ENCODE results near the gene SLC24A4.

- TF ChIP-seq, protein P1, sequence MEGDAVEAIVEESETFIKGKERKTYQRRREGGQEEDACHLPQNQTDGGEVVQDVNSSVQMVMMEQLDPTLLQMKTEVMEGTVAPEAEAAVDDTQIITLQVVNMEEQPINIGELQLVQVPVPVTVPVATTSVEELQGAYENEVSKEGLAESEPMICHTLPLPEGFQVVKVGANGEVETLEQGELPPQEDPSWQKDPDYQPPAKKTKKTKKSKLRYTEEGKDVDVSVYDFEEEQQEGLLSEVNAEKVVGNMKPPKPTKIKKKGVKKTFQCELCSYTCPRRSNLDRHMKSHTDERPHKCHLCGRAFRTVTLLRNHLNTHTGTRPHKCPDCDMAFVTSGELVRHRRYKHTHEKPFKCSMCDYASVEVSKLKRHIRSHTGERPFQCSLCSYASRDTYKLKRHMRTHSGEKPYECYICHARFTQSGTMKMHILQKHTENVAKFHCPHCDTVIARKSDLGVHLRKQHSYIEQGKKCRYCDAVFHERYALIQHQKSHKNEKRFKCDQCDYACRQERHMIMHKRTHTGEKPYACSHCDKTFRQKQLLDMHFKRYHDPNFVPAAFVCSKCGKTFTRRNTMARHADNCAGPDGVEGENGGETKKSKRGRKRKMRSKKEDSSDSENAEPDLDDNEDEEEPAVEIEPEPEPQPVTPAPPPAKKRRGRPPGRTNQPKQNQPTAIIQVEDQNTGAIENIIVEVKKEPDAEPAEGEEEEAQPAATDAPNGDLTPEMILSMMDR (IDR thresholded peaks at IDR 0.05 in 2 of 3, conservative IDR thresholded peaks at IDR 0.05 in 1 of 3; ENCODE audit: borderline replicate concordance in 1 of 3, insufficient read depth in 1 of 3, low read depth in 2 of 3, low read length in 2 of 3) = no peak
- TF ChIP-seq SP1 (IDR thresholded peaks at IDR 0.05; ENCODE audit: low read depth) (no peak), EZH2phosphoT487 (IDR thresholded peaks at IDR 0.05; ENCODE audit: borderline replicate concordance) (no peak), POLR2A (IDR thresholded peaks at IDR 0.05; ENCODE audit: borderline replicate concordance, extremely low read depth, insufficient read depth, insufficient read length) (no peak), EZH2 (IDR thresholded peaks at IDR 0.05) (no peak), POLR2AphosphoS5 (IDR thresholded peaks at IDR 0.05; ENCODE audit: low read depth, low read length) (no peak), ZFX (IDR thresholded peaks at IDR 0.05) (no peak), YY1 (IDR thresholded peaks at IDR 0.05; ENCODE audit: extremely low read depth, insufficient replicate concordance, low read depth, low read length) (no peak), ZNF274 (IDR thresholded peaks at IDR 0.05; ENCODE audit: low read depth, low read length) (no peak), EGR1 (IDR thresholded peaks at IDR 0.05; ENCODE audit: low read depth) (no peak), FOSL1 (IDR thresholded peaks at IDR 0.05; ENCODE audit: low read depth) (no peak), RAD21 (IDR thresholded peaks at IDR 0.05; ENCODE audit: low read depth) (no peak)
- TF ChIP-seq, protein P2, sequence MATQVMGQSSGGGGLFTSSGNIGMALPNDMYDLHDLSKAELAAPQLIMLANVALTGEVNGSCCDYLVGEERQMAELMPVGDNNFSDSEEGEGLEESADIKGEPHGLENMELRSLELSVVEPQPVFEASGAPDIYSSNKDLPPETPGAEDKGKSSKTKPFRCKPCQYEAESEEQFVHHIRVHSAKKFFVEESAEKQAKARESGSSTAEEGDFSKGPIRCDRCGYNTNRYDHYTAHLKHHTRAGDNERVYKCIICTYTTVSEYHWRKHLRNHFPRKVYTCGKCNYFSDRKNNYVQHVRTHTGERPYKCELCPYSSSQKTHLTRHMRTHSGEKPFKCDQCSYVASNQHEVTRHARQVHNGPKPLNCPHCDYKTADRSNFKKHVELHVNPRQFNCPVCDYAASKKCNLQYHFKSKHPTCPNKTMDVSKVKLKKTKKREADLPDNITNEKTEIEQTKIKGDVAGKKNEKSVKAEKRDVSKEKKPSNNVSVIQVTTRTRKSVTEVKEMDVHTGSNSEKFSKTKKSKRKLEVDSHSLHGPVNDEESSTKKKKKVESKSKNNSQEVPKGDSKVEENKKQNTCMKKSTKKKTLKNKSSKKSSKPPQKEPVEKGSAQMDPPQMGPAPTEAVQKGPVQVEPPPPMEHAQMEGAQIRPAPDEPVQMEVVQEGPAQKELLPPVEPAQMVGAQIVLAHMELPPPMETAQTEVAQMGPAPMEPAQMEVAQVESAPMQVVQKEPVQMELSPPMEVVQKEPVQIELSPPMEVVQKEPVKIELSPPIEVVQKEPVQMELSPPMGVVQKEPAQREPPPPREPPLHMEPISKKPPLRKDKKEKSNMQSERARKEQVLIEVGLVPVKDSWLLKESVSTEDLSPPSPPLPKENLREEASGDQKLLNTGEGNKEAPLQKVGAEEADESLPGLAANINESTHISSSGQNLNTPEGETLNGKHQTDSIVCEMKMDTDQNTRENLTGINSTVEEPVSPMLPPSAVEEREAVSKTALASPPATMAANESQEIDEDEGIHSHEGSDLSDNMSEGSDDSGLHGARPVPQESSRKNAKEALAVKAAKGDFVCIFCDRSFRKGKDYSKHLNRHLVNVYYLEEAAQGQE (IDR thresholded peaks at IDR 0.05; ENCODE audit: low read depth) = no peak
Observed at GRCh38 chr14:92360651-92361370, 37.8 kb downstream of the SLC24A4 start.
